WTC11 (cell line): ENCODE measurements around the gene IDUA.

Source experiments
- ATF1 ChIP-seq: sonication (generic); formaldehyde crosslinking; IDR thresholded peaks from 2 replicates; pipeline ENCODE4 v1.8.1; 2023; ENCODE audit warnings: mild to moderate bottlenecking, moderate library complexity, missing genetic modification reagents
- ATF3 ChIP-seq: sonication (generic); formaldehyde crosslinking; conservative IDR thresholded peaks from 2 replicates; pipeline ENCODE4 v1.8.1; 2022; ENCODE audit warnings: mild to moderate bottlenecking, missing genetic modification reagents
- CTCF ChIP-seq: fragments of 200-600 bp; IDR thresholded peaks from 2 replicates; pipeline ENCODE4 v1.8.0; 2022; ENCODE audit warnings: antibody characterized with exemption
- ETV6 ChIP-seq: sonication (generic); formaldehyde crosslinking; IDR thresholded peaks from 2 replicates; pipeline ENCODE4 v1.8.1; 2022; ENCODE audit warnings: mild to moderate bottlenecking, missing genetic modification reagents
- FOXP1 ChIP-seq: sonication (generic); formaldehyde crosslinking; IDR thresholded peaks from 2 replicates; pipeline ENCODE4 v1.8.0; 2022; ENCODE audit warnings: missing genetic modification reagents, mild to moderate bottlenecking, moderate library complexity, borderline replicate concordance
- HMGA2 ChIP-seq: fragments of 250-450 bp; sonication (Bioruptor Pico); IDR thresholded peaks from 2 replicates; pipeline ENCODE4 v1.4.0; 2021; ENCODE audit warnings: mild to moderate bottlenecking, moderate library complexity
- NFE2L1 ChIP-seq: sonication (generic); formaldehyde crosslinking; IDR thresholded peaks from 2 replicates; pipeline ENCODE4 v1.8.1; 2023; ENCODE audit warnings: missing genetic modification reagents
- OVOL2 ChIP-seq: fragments of 250-450 bp; sonication (Bioruptor Pico); IDR thresholded peaks from 2 replicates; pipeline ENCODE4 v1.9.0; 2021; ENCODE audit warnings: mild to moderate bottlenecking, borderline replicate concordance
- SP1 ChIP-seq: sonication (generic); formaldehyde crosslinking; conservative IDR thresholded peaks from 2 replicates; pipeline ENCODE4 v1.8.1; 2022; ENCODE audit warnings: missing genetic modification reagents
- TCF7 ChIP-seq: sonication (generic); formaldehyde crosslinking; IDR thresholded peaks from 2 replicates; pipeline ENCODE4 v1.8.0; 2022; ENCODE audit warnings: mild to moderate bottlenecking, low read depth, missing genetic modification reagents, moderate library complexity
- USF2 ChIP-seq: sonication (generic); formaldehyde crosslinking; IDR thresholded peaks from 2 replicates; pipeline ENCODE4 v1.8.1; 2023; ENCODE audit warnings: mild to moderate bottlenecking, missing genetic modification reagents, moderate library complexity

GRCh38 chr4:1024882-1025545 is 38.2 kb downstream of the IDUA start:
- TF ChIP-seq ETV6 (CRISPR knock-in tag) (no peak), CTCF (no peak), OVOL2 (CRISPR knock-in tag) (no peak), HMGA2 (CRISPR knock-in tag) (no peak), ATF1 (CRISPR knock-in tag) (no peak), ATF3 (CRISPR knock-in tag) (no peak), SP1 (CRISPR knock-in tag) (no peak), TCF7 (CRISPR knock-in tag) (no peak), USF2 (CRISPR knock-in tag) (no peak), FOXP1 (no peak), NFE2L1 (CRISPR knock-in tag) (no peak)
